Measurements from ENCODE around the gene CHURC1. TPM values are rescaled to one million over a fixed set of nuclear protein-coding genes. Genes with fewer than 3 reads are reported as not detected.

CHURC1 gene
- total and polyA plus RNA-seq, 2 of the 8 experiments (the other 6 are each of a cell fraction or from before 2014, with no cell fraction given), result 50.2 to 59.3 TPM

- H4K5ac ChIP-seq (ENCODE audit: insufficient read length, low read depth, low read length), result no peak overlapping the region
- DNase-seq (ENCODE audit: low read depth in 1 of 2, low spot score in 2 of 2) (no peak), FAIRE-seq (no peak)
- CTCF ChIA-PET (ENCODE audit: partially characterized antibody), result interaction anchor here (0.8 to 6.7 kb wide), 8 partner anchors 11 to 71 kb away, joined by 3 to 41 read pairs (median 16); partner anchors contain the start of gene SPTB
- POLR2A ChIA-PET (ENCODE audit: partially characterized antibody), result interaction anchor here (0.7 to 1.5 kb wide), 2 partner anchors 22 to 32 kb away, joined by 3 read pairs; no protein-coding TSS in a partner anchor
- no peaks in the 10 kb centered on the region for H3K79me2 ChIP-seq (ENCODE audit: control insufficient read depth in 1 of 2, insufficient read depth in 2 of 2, low read length in 2 of 2)
- no peak overlapping the region for H3K4me2 ChIP-seq (ENCODE audit: insufficient read depth in 1 of 2, low read depth in 2 of 2, low read length in 2 of 2)
- H3K27ac ChIP-seq (ENCODE audit: low read depth, low read length), result no peak overlapping the region
- H2AK5ac ChIP-seq (ENCODE audit: low read depth, low read length), result no peak overlapping the region
- H2BK12ac ChIP-seq (ENCODE audit: low read depth, low read length), result no peak overlapping the region
- no peak overlapping the region for H2BK15ac ChIP-seq (ENCODE audit: low read length)
- H2AFZ ChIP-seq (ENCODE audit: low read length), result no peak overlapping the region
- no peak overlapping the region for H2BK20ac ChIP-seq (ENCODE audit: low read length)
- peaks cover 0 to 12% (median 3%) of the 10 kb centered on the region in 4 experiments; a peak in 3 of 7 replicates for H3K4me1 ChIP-seq (replicated peaks in 1 of 4; ENCODE audit: control insufficient read depth in 3 of 4, insufficient read depth in 4 of 4, low read length in 3 of 4)
- H3K18ac ChIP-seq (ENCODE audit: extremely low read depth, low read length), result no peak overlapping the region
- H3K9ac ChIP-seq (replicated peaks in 1 of 4; ENCODE audit: extremely low read depth in 1 of 4, low read depth in 3 of 4, low read length in 3 of 4), result no peak overlapping the region
- WGBS, 2 experiments (ENCODE audit: extremely low coverage in 1 of 2, insufficient coverage in 1 of 2, insufficient read length in 1 of 2, insufficient replicate concordance in 2 of 2, low coverage in 1 of 2, low lambda C conversion rate in 2 of 2, missing lambda C conversion rate in 1 of 2), result 97% methylated on average over 2 of the region's 2 CpGs; no CpG with 5 or more reads in 1 of the 2 experiments
- no peaks in the 10 kb centered on the region; a peak in 2 of 7 replicates for H3K27me3 ChIP-seq (replicated peaks in 1 of 4; ENCODE audit: control insufficient read depth in 3 of 4, extremely low read depth in 1 of 4, insufficient read depth in 3 of 4, low read length in 3 of 4)
- H2BK120ac ChIP-seq (replicated peaks; ENCODE audit: low read depth, low read length), result no peak overlapping the region
- H3K56ac ChIP-seq (replicated peaks; ENCODE audit: insufficient read length, low read depth, low read length), result no peak overlapping the region
- no peaks in the 10 kb centered on the region for H3K79me1 ChIP-seq (ENCODE audit: low read depth, low read length)
- H2BK5ac ChIP-seq (ENCODE audit: low read depth, low read length), result no peak overlapping the region
- no peaks in the 10 kb centered on the region for H4K20me1 ChIP-seq (replicated peaks in 1 of 2; ENCODE audit: control insufficient read depth in 1 of 2, insufficient read depth in 2 of 2, low read length in 2 of 2)
- H3K14ac ChIP-seq (ENCODE audit: insufficient read length), result no peak overlapping the region
- H3K36me3 ChIP-seq (ENCODE audit: control insufficient read depth in 2 of 4, insufficient read depth in 4 of 4, low read length in 3 of 4), result no peaks in the 10 kb centered on the region
- H3K4me3 ChIP-seq (ENCODE audit: extremely low read depth in 1 of 4, insufficient read depth in 2 of 4, low read depth in 3 of 4, low read length in 4 of 4), result no peak overlapping the region
- H4K91ac ChIP-seq (replicated peaks; ENCODE audit: insufficient read length, low read length), result no peak overlapping the region
- H3K9me3 ChIP-seq (ENCODE audit: insufficient read depth in 2 of 2, low read depth in 1 of 2, low read length in 1 of 2), result no peaks in the 10 kb centered on the region
- no peak overlapping the region for H3K4ac ChIP-seq (replicated peaks; ENCODE audit: insufficient read length, low read depth, low read length)
- no peaks in the 10 kb centered on the region for H3K23me2 ChIP-seq (ENCODE audit: low read depth, low read length)
- H4K8ac ChIP-seq (ENCODE audit: extremely low read depth, insufficient read depth, low read length), result no peak overlapping the region
- no peak overlapping the region for H3K23ac ChIP-seq (ENCODE audit: insufficient read length)
- TF ChIP-seq RFX5 (IDR thresholded peaks at IDR 0.05; ENCODE audit: borderline replicate concordance, low read depth, low read length) (no peak), BACH1 (IDR thresholded peaks at IDR 0.05; ENCODE audit: low read length) (no peak), E2F6 (IDR thresholded peaks at IDR 0.05) (no peak), ATF3 (IDR thresholded peaks at IDR 0.05; ENCODE audit: insufficient read depth, low read depth, low read length) (no peak), POLR2A (IDR thresholded peaks at IDR 0.05; ENCODE audit: control extremely low read depth in 1 of 2, low read depth in 2 of 2, low read length in 2 of 2) (no peak), GTF2F1 (IDR thresholded peaks at IDR 0.05; ENCODE audit: borderline replicate concordance, low read depth, low read length) (no peak), SIN3A (conservative IDR thresholded peaks at IDR 0.05 in 1 of 2, IDR thresholded peaks at IDR 0.05 in 1 of 2; ENCODE audit: low read depth in 1 of 2, low read length in 2 of 2) (no peak), KDM5A (IDR thresholded peaks at IDR 0.05; ENCODE audit: low read length) (no peak), RBBP5 (IDR thresholded peaks at IDR 0.05; ENCODE audit: borderline replicate concordance, low read depth, low read length) (no peak), EZH2 (IDR thresholded peaks at IDR 0.05; ENCODE audit: low read depth, low read length, severe bottlenecking) (no peak), JUND (IDR thresholded peaks at IDR 0.05; ENCODE audit: low read length) (no peak), EP300 (IDR thresholded peaks at IDR 0.05; ENCODE audit: borderline replicate concordance in 1 of 2, low read depth in 2 of 2, low read length in 2 of 2) (no peak), CEBPB (IDR thresholded peaks at IDR 0.05; ENCODE audit: low read depth, low read length) (no peak)
These were observed 45.9 kb upstream of the CHURC1 start for GRCh38 chr14:64868379-64868778.
